Endometrial microvascular endothelial cells (primary cell): ENCODE measurements around the gene MAP4K4. TPM values are rescaled to one million over a fixed set of nuclear protein-coding genes. Genes with fewer than 3 reads are reported as not detected.
"Not testable (repeated sequence)": the region's sequence is repeated elsewhere in the genome, so short reads cannot be mapped to it uniquely, and the experiment has no call there.

Source experiments
- in situ Hi-C: cut with HindIII; loops from 2 replicates; pipeline ENCODE4 v1.10.0; 2017; ENCODE audit warnings: low sequenced_read_pairs, low pct_unique_long_range_greater_than_20kb; ENCODE audit errors: inconsistent ontology term
- total RNA-seq: library from RNA; depleted of rRNA; stranded (reverse); fragments of >200 nt; gene quantifications from one replicate; pipeline ENCODE4 v1.2.3, GENCODE V29; 2015; ENCODE audit errors: inconsistent ontology term

The MAP4K4 gene
- total RNA-seq, 1 donor from 2014 or later, result 109 TPM

GRCh38 chr2:101736233-101736632, 38.7 kb downstream of the MAP4K4 start:
- in situ Hi-C loops, result no loop called here

- in situ Hi-C loops, result no loop called here
Observed at GRCh38 chr2:101736861-101737291, 39.4 kb downstream of the MAP4K4 start.

GRCh38 chr2:101737478-101738255, 40.2 kb downstream of the MAP4K4 start:
- in situ Hi-C loops, result no loop called here

- in situ Hi-C loops, result no loop called here
Observed at GRCh38 chr2:101738649-101739048, 41.1 kb downstream of the MAP4K4 start.

GRCh38 chr2:101740555-101740964, 43.1 kb downstream of the MAP4K4 start:
- in situ Hi-C loops, result no loop called here

- in situ Hi-C loops, result no loop called here
Observed at GRCh38 chr2:101741775-101742520, 44.4 kb downstream of the MAP4K4 start.

GRCh38 chr2:101742547-101742946, 45.0 kb downstream of the MAP4K4 start:
- in situ Hi-C loops, result no loop called here

- in situ Hi-C loops, result no loop called here
Observed at GRCh38 chr2:101743288-101743687, 45.8 kb downstream of the MAP4K4 start.

GRCh38 chr2:101744832-101745231, 47.3 kb downstream of the MAP4K4 start:
- in situ Hi-C loops, result no loop called here

- in situ Hi-C loops, result no loop called here
Observed at GRCh38 chr2:101745711-101746694, 48.5 kb downstream of the MAP4K4 start.

- in situ Hi-C loops, result no loop called here
Observed at GRCh38 chr2:101748000-101748399, 50.5 kb downstream of the MAP4K4 start.

GRCh38 chr2:101748462-101748861, 51.0 kb downstream of the MAP4K4 start:
- in situ Hi-C loops, result not testable (repeated sequence)

- in situ Hi-C loops, result no loop called here
Observed at GRCh38 chr2:101750688-101751087, 53.2 kb downstream of the MAP4K4 start.

GRCh38 chr2:101751276-101751815, 53.8 kb downstream of the MAP4K4 start:
- in situ Hi-C loops, result no loop called here

- in situ Hi-C loops, result no loop called here
Observed at GRCh38 chr2:101751875-101752619, 54.5 kb downstream of the MAP4K4 start.

- in situ Hi-C loops, result no loop called here
Observed at GRCh38 chr2:101752716-101753616, 55.5 kb downstream of the MAP4K4 start.
